HG02885 (cell line): Measurements from ENCODE around the gene ACTN4.

Source experiments
- ATAC-seq: cut with Tn5 transposase; IDR thresholded peaks from one replicate; pipeline ENCODE4 v1.9.1; 2021; ENCODE audit warnings: mild to moderate bottlenecking; ENCODE audit not compliant: unreplicated experiment, poor library complexity

The ACTN4 gene

DNA sequence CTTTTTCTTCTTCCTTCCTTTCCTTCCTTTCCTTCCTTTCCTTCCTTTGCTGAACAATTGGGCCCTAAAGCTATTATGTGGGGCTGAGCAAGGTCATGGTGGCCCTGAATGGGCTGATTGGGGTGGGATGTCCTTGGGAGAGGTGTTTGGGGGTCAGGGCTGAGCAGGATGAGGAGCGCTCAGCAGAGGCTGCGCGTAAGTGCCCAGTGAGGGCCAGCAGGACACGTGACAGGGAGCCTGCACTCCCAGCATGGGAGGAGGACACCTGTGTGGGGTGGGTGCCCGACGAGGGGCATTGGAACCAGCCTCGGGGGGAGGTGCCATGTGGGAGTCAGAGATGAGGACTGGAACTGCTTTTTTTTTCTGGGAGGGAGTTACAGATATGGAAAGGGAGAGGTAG lies 131.3 kb downstream of the ACTN4 start:
- no peak for ATAC-seq

GRCh38 chr19:38780443-38780842 lies 133.0 kb downstream of the ACTN4 start:
- ATAC-seq = no peak

DNA sequence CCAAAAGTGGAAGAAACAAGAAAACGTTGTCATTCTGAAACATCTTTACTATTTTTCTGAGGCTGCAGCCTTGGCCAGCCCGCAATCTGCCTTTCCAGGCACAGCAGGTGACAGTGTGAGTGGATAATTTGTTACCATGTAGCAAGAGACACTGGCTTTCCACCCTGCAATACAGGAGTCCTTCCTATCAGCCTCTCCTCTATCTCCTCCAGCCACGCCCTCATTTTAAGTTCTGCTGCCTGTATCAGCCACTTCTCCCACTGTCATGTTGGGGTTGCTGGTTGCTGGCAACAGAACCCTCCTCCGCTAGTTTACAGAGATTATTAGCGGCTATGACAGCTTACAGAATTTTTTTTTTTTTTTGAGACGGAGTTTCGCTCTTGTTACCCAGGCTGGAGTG lies 133.6 kb downstream of the ACTN4 start:
- ATAC-seq = no peak
